HG03521 (cell line): Measurements from ENCODE around the gene ANKRD53.

ENCODE experiments used
- ATAC-seq: cut with Tn5 transposase; IDR thresholded peaks from one replicate; pipeline ENCODE4 v1.9.1; 2021; ENCODE audit warnings: mild to moderate bottlenecking, moderate library complexity; ENCODE audit not compliant: unreplicated experiment

The ANKRD53 gene

DNA sequence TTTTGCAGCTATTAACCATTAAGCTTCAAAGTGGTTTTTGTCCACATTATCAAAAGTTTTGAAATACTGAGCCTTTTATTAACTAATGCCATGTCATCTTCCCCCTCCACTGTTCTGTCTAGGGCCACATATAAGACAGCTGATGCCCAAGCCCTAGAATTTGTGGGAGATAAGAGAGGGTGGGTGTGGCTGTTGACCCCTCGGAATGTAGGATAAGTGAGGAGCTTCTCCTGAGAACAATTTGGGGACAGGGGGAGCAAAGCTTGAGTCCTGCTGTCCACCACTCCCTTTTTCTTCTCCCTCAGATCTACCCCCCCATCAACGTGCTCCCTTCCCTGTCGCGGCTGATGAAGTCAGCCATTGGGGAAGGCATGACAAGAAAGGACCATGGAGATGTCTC is 14.3 kb upstream of the ANKRD53 start:
- ATAC-seq: no peak

DNA sequence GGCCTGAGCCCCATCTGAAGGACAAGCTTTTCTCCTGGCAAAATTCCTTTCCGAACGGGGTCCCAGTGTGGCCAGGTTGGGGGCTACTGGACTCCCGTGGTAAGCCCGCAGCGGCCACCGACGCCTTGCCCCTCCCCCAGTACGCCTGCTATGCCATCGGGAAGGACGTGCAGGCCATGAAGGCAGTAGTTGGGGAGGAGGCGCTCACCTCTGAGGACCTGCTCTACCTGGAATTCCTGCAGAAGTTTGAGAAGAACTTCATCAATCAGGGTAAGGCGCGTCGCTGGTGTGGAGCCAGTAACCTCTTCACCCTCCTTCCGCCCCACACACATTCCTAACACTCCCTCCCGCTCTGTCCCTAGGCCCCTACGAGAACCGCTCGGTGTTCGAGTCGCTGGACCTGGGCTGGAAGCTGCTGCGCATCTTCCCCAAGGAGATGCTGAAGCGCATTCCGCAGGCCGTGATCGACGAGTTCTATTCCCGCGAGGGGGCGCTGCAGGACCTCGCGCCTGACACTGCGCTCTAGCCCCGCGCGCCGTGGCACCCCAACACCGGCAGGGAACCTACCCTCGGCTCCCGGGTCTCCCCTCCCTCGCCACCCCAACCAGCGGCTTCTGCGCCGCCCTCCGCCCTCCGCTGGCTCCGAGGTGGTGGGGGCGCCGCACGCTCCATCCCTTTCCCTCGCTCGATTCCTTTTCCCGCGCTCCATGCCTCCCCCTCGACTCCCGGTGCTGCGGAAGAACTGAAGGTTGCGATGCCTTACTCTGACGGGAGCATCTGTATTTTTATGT is 13.6 kb upstream of the ANKRD53 start:
- peak; percentile 80 for ATAC-seq

DNA sequence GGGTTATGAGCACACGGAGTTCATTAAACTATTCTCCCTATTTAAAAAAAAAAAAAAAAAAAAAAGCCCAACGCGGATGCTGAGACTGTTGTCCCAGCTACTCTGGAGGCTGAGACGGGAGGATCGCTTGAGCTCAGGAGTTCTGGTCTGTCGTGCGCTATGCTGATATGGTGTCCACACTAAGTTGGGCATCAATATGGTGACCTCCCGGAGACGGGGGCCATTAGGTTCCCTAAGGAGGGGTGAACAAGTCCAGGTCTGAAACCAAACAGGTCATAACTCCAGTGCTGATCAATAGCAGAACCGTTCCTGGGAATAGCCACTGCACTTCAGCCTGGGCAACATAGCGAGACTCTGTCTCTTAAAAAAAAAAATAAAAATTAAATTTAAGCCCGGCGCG is 12.9 kb upstream of the ANKRD53 start:
- ATAC-seq: no peak

DNA sequence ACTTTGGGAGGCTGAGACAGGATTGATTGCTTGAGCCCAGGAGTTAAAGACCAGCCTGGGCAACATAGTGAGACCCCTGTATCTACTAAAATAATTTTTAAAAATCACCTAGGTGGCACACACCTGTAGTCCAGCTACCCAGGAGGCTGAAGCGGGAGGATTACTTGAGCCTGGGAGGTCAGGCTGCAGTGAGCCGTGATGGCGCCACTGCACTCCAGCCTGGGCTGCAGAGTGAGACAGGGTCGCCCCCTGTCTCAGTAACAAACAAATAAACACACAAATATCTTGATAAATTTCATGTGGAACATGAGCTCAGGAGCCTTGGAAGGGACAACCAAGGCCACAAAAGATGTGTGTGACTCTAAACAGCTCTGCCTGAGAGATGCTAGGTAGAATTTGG is 11.7 kb upstream of the ANKRD53 start:
- no peak for ATAC-seq

DNA sequence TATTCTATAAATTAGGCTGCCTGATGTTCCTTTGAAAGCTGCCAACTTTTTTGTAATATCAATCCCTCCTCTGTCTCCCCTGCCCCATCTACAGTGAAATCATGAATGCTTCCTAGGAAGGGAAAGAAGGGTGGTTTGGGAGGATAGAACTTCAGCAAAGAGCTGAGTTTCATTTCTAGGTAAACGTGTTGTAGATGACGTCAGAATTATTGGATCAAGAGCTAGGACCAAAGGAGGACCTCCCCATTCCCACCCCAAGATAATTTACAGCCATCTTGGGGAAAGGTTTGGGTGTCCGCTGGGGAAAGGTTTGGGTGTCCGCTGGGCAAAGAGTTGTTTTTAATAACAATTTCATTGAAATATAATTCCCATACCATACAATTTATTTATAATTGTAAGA is 11.2 kb upstream of the ANKRD53 start:
- ATAC-seq: no peak

DNA sequence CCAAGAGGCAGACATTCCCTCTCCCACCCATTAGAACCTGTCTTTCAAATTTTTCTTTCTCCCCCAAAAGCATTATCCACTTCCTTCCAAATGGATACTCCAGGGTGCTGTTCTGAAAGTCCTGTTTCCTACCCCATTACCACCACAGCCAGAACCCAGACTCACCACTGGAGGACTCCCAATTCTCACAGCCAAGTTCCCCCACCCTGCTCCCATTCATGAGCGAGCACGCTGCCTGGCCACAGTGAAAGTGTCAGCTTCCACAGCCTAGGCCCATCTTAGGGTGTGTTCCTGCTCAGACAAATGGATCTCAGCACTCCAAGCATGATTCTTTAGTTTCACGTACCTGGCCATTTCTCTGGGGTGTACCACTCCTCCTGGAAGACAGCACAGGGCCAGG is 3.8 kb upstream of the ANKRD53 start:
- ATAC-seq: no peak

DNA sequence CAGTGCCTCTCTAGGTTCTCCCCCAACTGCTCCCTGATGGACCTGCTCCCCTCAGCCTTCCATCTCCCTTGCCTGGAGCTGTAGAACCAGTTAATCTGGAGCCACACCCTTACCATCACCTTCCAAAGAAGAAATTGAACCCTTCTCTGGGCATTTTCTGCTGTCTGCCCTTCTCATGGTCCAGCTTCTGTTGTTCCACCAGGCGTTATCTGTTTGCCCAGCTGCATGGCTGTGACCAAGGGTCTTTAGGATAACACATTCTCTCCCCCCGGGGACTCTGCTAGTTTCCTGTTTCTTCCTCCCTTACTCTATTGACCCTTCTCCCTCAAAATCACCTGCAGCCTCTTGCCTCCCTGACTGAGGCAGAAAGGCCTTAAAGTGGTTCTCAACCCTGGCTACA is 3.2 kb upstream of the ANKRD53 start:
- no peak for ATAC-seq

DNA sequence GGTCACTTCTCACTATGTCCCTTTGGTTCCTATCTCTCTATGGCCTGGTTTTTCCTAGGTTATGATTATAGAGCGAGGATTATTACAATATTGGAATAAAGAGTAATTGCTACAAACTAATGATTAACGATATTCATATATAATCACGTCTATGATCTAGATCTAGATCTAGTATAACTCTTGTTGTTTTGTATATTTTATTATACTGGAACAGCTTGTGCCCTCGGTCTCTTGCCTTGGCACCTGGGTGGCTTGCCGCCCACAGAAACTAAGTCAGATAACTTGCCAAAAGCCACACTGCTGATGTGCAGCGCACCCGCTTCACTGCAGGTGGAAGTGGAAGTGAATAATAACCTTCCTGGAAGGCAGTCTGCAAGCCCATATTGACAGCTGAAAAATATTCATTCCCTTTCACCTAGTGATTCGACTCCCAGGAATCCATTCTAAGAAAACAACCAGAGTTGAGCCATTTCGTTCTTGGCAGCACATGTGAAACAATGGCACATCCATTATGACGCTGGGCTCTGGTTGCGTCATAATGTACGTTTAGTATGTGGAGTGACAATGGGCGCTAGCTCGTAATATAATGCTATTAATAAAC is 725 bp upstream of the ANKRD53 start:
- ATAC-seq: no peak

DNA sequence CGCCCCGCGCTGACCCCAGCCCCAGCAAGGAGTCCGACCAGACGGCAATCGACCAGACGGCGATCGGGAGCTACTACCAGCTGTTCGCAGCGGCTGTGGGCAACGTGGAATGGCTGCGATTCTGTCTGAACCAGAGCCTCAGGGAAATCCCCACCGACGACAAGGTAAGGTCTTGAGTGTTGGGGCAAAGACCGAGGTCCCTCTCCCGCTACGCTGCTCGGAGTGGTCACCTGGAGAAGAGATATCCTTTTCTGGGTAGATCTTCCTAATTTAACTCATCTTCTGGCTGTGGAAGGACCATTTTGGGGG is 704 bp downstream of the ANKRD53 start:
- no peak for ATAC-seq

- ATAC-seq: no peak
Measured at GRCh38 chr2:70979626-70980025, 1.2 kb downstream of the ANKRD53 start.

DNA sequence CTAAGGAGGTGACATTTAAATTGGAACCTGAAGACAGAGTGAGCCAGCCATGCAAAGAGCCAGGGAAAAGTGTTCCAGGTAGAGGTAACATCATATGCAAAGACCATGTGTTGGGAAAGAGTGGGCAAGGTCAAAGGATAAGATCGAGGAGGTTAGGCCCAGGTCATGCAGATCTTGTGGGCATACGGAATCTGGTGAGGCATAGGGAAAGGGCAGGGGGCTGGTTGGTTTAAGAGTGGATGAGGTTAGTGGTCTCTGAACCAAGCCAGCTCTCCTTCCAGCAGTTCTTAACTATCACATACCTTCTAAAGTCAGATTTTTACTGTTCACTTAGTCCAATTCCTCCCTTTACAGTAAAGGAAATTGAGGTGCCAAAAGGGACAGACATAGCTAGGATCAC is 3.0 kb downstream of the ANKRD53 start:
- no peak for ATAC-seq

DNA sequence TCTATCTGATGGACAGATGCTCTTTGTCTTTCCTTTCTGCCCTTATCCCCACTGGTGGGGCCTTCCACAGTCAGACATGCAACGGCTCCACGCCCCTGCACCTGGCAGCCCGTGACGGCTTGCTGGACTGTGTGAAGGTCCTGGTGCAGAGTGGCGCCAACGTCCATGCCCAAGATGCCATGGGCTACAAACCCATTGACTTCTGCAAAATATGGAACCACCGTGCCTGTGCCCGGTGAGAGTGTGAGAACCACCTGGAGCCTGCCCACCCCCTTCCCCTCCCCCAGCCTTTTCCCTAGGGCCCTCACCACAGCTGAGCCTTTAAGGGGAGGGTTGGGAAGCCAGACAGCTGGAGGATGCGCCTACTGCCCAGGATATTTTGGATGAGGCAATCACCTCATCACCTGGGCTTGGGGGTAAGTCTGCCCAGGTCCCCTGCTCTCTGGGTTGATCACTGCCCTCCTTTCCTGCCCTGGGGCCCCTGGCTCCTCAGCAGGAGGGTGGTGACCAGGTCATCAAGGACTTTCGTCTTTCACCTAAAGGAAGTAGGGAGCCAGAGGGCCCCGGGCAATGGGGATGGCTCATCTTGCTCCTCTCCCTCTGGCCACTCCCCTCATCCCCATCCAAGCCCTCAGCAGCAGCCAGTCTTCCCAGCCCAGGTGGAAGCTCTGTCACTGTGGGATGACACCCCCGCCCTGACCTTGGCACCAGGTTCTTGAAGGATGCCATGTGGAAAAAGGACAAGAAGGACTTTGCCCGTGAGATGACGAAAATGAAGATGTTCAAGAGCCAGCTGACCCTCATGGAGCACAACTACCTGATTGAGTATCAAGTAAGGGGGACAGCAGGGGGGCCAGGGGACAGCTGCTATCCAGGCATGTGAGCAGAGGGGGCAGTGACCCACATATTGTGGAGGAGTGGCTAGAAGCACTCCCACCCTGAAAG is 3.7 kb downstream of the ANKRD53 start:
- ATAC-seq: no peak

GRCh38 chr2:70982971-70983370 is 4.5 kb downstream of the ANKRD53 start:
- no peak for ATAC-seq

GRCh38 chr2:70983506-70984227 is 5.2 kb downstream of the ANKRD53 start:
- ATAC-seq: no peak

- no peak for ATAC-seq
Measured at GRCh38 chr2:70984228-70984575, 5.8 kb downstream of the ANKRD53 start.

DNA sequence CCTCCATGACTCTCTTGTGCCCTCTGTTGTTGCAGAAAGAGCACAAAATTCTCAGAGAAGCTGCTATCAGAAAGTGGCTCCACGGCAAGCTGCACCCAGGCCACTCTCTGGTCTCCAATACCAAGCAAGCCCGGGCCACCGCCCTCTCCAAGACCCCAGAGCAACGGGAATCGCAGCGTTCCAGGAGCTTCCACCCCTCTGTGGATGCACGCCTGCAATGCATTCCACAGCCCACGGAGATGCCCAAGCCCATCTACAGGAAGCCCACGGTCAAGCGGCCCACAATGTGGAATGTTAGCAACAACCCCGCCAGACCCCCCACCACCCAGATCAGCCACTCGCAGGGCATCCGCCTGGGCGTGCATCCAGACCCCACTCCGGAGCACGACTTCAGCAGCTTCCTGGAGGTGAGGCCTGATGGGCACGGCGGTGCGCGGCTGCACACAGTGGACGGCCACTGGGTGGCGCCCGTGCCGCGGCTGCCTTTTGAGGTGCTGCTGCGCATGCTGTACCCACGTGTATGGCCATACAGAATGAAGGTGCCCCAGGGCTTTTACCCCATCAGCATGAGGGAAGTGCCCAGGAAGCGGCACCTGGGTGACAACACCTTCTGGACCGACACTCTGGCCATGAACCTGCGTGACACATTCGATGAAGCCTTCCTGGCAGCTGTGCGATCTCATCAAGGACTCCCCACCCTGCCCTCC is 6.3 kb downstream of the ANKRD53 start:
- ATAC-seq: peak; percentile 97

- ATAC-seq: no peak
Measured at GRCh38 chr2:70985283-70985688, 6.9 kb downstream of the ANKRD53 start.

- no peak for ATAC-seq
Measured at GRCh38 chr2:70985956-70986355, 7.5 kb downstream of the ANKRD53 start.

- ATAC-seq: no peak
Measured at GRCh38 chr2:70986499-70987189, 8.2 kb downstream of the ANKRD53 start.

DNA sequence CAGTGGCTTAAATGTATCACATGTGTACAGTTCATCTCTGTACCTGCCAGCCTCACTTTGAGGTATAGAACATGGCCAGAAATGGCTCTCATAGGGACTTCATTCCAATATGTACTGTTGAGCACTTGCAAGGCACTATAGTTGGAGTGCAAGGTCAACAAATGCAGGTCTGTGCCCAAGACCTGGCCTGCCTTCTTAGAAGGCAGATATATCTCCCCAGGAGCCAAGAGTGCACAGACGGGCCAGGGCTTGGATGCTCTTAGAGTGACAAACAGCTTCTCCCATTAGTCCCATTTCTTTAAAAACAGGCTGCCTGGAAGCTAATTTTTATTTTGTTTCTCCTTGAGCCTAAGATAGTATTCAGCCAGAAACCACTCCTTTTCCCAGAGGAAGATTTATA is 9.0 kb downstream of the ANKRD53 start:
- ATAC-seq: no peak
